ENCODE results near the gene JARID2.

GRCh38 chr6:15522026-15522425, 276.2 kb downstream of the JARID2 start:
- TF ChIP-seq GATA3 (IDR thresholded peaks at IDR 0.05; ENCODE audit: low read depth, low read length) (no peak), GATA2 (IDR thresholded peaks at IDR 0.05; ENCODE audit: low read depth, low read length) (no peak)

All from SH-SY5Y (cell line).